GM23338 (cell line): ENCODE measurements around the gene LRRIQ4. TPM values are rescaled to one million over a fixed set of nuclear protein-coding genes. Genes with fewer than 3 reads are reported as not detected.

Source experiments
- ATAC-seq: fragments of 200-7000 bp; cut with Tn5 transposase; 3 replicates; pipeline ENCODE4 v1.9.1; 2020
- DNase-seq: peaks from one replicate; pipeline ENCODE4 v3.0.0-alpha.2; 2015; ENCODE audit warnings: low spot score
- H2AFZ ChIP-seq: fragments of 200-600 bp; sonication (generic); 2 replicates; pipeline ENCODE4 v1.8.0; 2016; ENCODE audit warnings: antibody characterized with exemption, mild to moderate bottlenecking, moderate library complexity
- H3F3A ChIP-seq: fragments of 200-600 bp; sonication (generic); replicated peaks from 2 replicates; pipeline ENCODE4 v1.8.0; 2017; ENCODE audit warnings: antibody characterized with exemption, mixed run types, low read depth
- H3K27ac ChIP-seq: fragments of 200-600 bp; sonication (generic); 2 replicates; pipeline ENCODE4 v1.6.1; 2016; ENCODE audit warnings: low read depth
- H3K27me3 ChIP-seq: fragments of 200-600 bp; sonication (generic); 2 replicates; pipeline ENCODE4 v1.8.0; 2016; ENCODE audit warnings: mild to moderate bottlenecking, mixed run types, moderate library complexity; ENCODE audit not compliant: insufficient read depth
- H3K36me3 ChIP-seq: fragments of 200-600 bp; sonication (generic); 2 replicates; pipeline ENCODE4 v1.8.0; 2016; ENCODE audit warnings: mild to moderate bottlenecking; ENCODE audit not compliant: insufficient read depth
- H3K4me1 ChIP-seq: fragments of 200-600 bp; sonication (generic); 2 replicates; pipeline ENCODE4 v1.8.0; 2016; ENCODE audit warnings: mild to moderate bottlenecking, moderate library complexity; ENCODE audit not compliant: insufficient read depth
- H3K4me2 ChIP-seq: fragments of 200-600 bp; sonication (generic); 2 replicates; pipeline ENCODE4 v1.7.1; 2017; ENCODE audit warnings: mixed run types
- H3K4me3 ChIP-seq: fragments of 200-600 bp; sonication (generic); 2 replicates; pipeline ENCODE4 v1.6.1; 2016; ENCODE audit warnings: mixed run types
- H3K79me2 ChIP-seq: fragments of 200-600 bp; sonication (generic); replicated peaks from 2 replicates; pipeline ENCODE4 v1.8.0; 2017; ENCODE audit warnings: mild to moderate bottlenecking; ENCODE audit not compliant: insufficient read depth
- H3K9me2 ChIP-seq: fragments of 200-600 bp; sonication (generic); 2 replicates; pipeline ENCODE4 v1.8.0; 2017; ENCODE audit not compliant: insufficient read depth
- H4K20me1 ChIP-seq: fragments of 200-600 bp; sonication (generic); replicated peaks from 2 replicates; pipeline ENCODE4 v1.8.0; 2017; ENCODE audit warnings: mild to moderate bottlenecking; ENCODE audit not compliant: insufficient read depth
- H3K27ac Mint-ChIP-seq: 2 replicates; pipeline ENCODE4 v1.8.0; 2020; ENCODE audit warnings: inconsistent platforms, mild to moderate bottlenecking, moderate library complexity, mixed read lengths
- H3K27me3 Mint-ChIP-seq: 3 replicates; pipeline ENCODE4 v1.8.0; 2022; ENCODE audit warnings: low read depth, mild to moderate bottlenecking, moderate library complexity, mixed read lengths, inconsistent platforms; ENCODE audit not compliant: insufficient read depth, poor library complexity
- H3K36me3 Mint-ChIP-seq: 3 replicates; pipeline ENCODE4 v1.8.0; 2021; ENCODE audit warnings: low read depth, mild to moderate bottlenecking, inconsistent platforms, moderate library complexity, mixed read lengths
- H3K4me1 Mint-ChIP-seq: 3 replicates; pipeline ENCODE4 v1.8.0; 2020; ENCODE audit warnings: mild to moderate bottlenecking, inconsistent platforms, mixed read lengths
- H3K4me3 Mint-ChIP-seq: 3 replicates; pipeline ENCODE4 v1.8.0; 2021; ENCODE audit warnings: moderate library complexity, mild to moderate bottlenecking, inconsistent platforms, mixed read lengths
- H3K9me3 Mint-ChIP-seq: 3 replicates; pipeline ENCODE4 v1.8.0; 2020; ENCODE audit warnings: moderate library complexity, mild to moderate bottlenecking, inconsistent platforms, mixed read lengths
- EZH2 ChIP-seq: fragments of 200-600 bp; sonication (generic); IDR thresholded peaks from one replicate; pipeline ENCODE4 v1.8.0; 2017; ENCODE audit warnings: antibody characterized with exemption, mild to moderate bottlenecking, low read depth; ENCODE audit not compliant: unreplicated experiment
- EZH2phosphoT487 ChIP-seq: fragments of 200-600 bp; sonication (generic); IDR thresholded peaks from one replicate; pipeline ENCODE4 v1.8.1; 2018; ENCODE audit warnings: antibody characterized with exemption; ENCODE audit not compliant: unreplicated experiment
- JUNB ChIP-seq: IDR thresholded peaks from one replicate; pipeline ENCODE4 v1.6.1; 2016; ENCODE audit warnings: antibody characterized with exemption; ENCODE audit not compliant: unreplicated experiment
- NANOG ChIP-seq: IDR thresholded peaks from 2 replicates; pipeline ENCODE4 v1.6.1; 2016; ENCODE audit warnings: antibody characterized with exemption, borderline replicate concordance
- STAT1 ChIP-seq: IDR thresholded peaks from one replicate; pipeline ENCODE4 v1.6.1; 2016; ENCODE audit warnings: antibody characterized with exemption; ENCODE audit not compliant: unreplicated experiment
- ZNF114 ChIP-seq: fragments of 250-450 bp; sonication (Bioruptor Pico); IDR thresholded peaks from 2 replicates; pipeline ENCODE4 v1.5.0; 2020; ENCODE audit warnings: mild to moderate bottlenecking, moderate library complexity
- ZNF331 ChIP-seq: fragments of 250-450 bp; sonication (Bioruptor Pico); IDR thresholded peaks from 2 replicates; pipeline ENCODE4 v1.5.0; 2020; ENCODE audit warnings: low read depth, mild to moderate bottlenecking, moderate library complexity
- polyA plus RNA-seq: library from polyadenylated mRNA; unstranded; fragments of >200 nt; fragmentation: Nextera tagmentation; extraction: Ambion mirVana; gene quantifications from 2 replicates; pipeline ENCODE4 v1.2.1, GENCODE V29; 2016
- total RNA-seq: library from RNA; depleted of rRNA; stranded (reverse); fragments of >200 nt; shearing (Covaris generic); gene quantifications from 2 replicates; pipeline ENCODE4 v1.2.3, GENCODE V29; 2014
- TF ChIP-seq, protein P1 (sequence below), 2 experiments: fragments of 200-600 bp in 1 of 2; sonication (generic) in 1 of 2; conservative IDR thresholded peaks; 2 replicates each; pipeline versions ENCODE4 v1.5.1 to v1.6.1; 2016 to 2017; ENCODE audit warnings: antibody characterized with exemption in 2 of 2, low read depth in 2 of 2, mild to moderate bottlenecking in 2 of 2, moderate library complexity in 1 of 2
- TF ChIP-seq, protein P2 (sequence below): IDR thresholded peaks from 2 replicates; pipeline ENCODE4 v1.6.1; 2016; ENCODE audit warnings: antibody characterized with exemption
- TF ChIP-seq, protein P3 (sequence below): IDR thresholded peaks from one replicate; pipeline ENCODE4 v1.6.1; 2018; ENCODE audit warnings: antibody characterized with exemption; ENCODE audit not compliant: unreplicated experiment

Gene LRRIQ4
- total and polyA plus RNA-seq, 2 experiments from 2014 or later, result 0.29 TPM; not detected in 1

DNA sequence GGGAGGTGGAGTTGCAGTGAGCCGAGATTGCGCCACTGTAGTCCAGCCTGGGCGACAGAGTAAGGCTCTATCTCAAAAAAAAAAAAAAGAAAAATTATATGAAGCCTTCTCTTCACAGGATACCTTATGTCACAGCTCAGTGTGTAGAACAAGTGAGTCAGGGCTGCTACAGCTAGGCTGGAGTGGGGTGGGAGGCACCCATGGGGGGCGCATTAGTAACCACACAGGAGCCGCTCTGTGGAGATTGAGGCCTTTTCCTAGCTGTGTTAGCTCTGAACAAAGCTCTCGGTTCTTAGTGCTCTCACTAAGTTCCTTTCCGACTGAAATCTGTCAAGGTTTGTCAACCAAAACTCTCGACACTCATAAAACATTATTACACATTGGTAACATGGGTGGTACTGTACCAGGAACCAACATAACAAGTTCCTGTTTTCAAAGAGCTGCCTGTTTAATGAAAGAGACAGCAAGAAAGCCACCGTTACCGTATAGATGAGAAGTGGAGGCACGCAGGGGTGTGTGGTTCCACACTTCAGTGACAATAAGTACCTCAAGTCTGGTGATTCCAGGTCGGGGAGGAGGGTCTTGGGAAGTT, 52.6 kb downstream of the LRRIQ4 start:
- Histone ChIP-seq H3K36me3 (no peaks in the 10 kb centered on the region), H3K79me2 (no peaks in the 10 kb centered on the region), H3K4me1 (peaks cover 18% of the 10 kb centered on the region), H2AFZ (peak overlapping the region; percentile 33), H3K4me3 (no peak overlapping the region), H3K4me2 (no peak overlapping the region), H3K27ac (no peak overlapping the region), H3K27me3 (no peaks in the 10 kb centered on the region), H3F3A (no peaks in the 10 kb centered on the region), H3K9me2 (no peaks in the 10 kb centered on the region), H4K20me1 (no peaks in the 10 kb centered on the region)
- Mint-ChIP-seq H3K9me3 (no peaks in the 10 kb centered on the region), H3K36me3 (no peaks in the 10 kb centered on the region), H3K4me1 (peaks cover 21% of the 10 kb centered on the region), H3K27me3 (peaks cover 8% of the 10 kb centered on the region), H3K4me3 (no peak overlapping the region), H3K27ac (no peak overlapping the region)
- ATAC-seq (no peak), DNase-seq (no peak)
- TF ChIP-seq NANOG (no peak), JUNB (no peak), ZNF114 (CRISPR knock-in tag) (no peak), EZH2phosphoT487 (no peak), ZNF331 (no peak)
- TF ChIP-seq, protein P1, sequence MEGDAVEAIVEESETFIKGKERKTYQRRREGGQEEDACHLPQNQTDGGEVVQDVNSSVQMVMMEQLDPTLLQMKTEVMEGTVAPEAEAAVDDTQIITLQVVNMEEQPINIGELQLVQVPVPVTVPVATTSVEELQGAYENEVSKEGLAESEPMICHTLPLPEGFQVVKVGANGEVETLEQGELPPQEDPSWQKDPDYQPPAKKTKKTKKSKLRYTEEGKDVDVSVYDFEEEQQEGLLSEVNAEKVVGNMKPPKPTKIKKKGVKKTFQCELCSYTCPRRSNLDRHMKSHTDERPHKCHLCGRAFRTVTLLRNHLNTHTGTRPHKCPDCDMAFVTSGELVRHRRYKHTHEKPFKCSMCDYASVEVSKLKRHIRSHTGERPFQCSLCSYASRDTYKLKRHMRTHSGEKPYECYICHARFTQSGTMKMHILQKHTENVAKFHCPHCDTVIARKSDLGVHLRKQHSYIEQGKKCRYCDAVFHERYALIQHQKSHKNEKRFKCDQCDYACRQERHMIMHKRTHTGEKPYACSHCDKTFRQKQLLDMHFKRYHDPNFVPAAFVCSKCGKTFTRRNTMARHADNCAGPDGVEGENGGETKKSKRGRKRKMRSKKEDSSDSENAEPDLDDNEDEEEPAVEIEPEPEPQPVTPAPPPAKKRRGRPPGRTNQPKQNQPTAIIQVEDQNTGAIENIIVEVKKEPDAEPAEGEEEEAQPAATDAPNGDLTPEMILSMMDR (conservative IDR thresholded peaks at IDR 0.05; ENCODE audit: low read depth in 2 of 2), result no peak

DNA sequence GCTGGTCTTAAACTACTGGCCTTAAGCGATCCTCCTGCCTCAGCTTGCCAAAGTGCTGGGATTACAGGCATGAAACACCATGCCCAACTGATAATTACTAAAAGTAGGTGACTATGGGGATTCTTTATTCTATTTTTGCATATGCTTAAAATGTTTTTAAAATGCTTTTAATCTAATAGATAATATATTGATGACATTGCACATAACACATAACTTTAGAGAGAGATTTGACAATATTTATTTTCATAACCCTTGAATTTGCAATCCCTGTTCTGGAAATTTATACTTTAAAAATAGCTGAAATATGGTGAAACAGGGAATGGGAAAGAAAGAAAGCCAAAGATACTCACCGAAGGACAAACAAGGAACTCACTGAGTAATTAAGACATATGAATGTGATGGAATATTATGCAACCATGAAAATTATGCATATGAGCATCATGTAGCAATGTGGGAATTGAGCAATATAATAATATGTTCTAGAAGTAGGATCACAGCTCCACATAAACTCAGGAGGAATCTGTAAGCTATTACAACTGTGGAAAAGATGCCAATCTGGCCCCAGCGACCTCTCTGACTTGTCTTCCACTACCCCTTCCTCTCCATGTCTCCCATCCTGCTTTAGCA, 55.0 kb downstream of the LRRIQ4 start:
- Mint-ChIP-seq H3K4me3 (no peak overlapping the region), H3K27ac (no peak overlapping the region), H3K27me3 (peaks cover 10% of the 10 kb centered on the region), H3K4me1 (peaks cover 17% of the 10 kb centered on the region), H3K36me3 (no peaks in the 10 kb centered on the region), H3K9me3 (no peaks in the 10 kb centered on the region)
- no peak for ATAC-seq
- no peak for DNase-seq
- Histone ChIP-seq H3F3A (no peaks in the 10 kb centered on the region), H3K27ac (no peak overlapping the region), H3K36me3 (no peaks in the 10 kb centered on the region), H3K4me2 (no peak overlapping the region), H3K27me3 (no peaks in the 10 kb centered on the region), H3K79me2 (no peaks in the 10 kb centered on the region), H2AFZ (no peak overlapping the region), H4K20me1 (no peaks in the 10 kb centered on the region), H3K4me1 (peaks cover 14% of the 10 kb centered on the region), H3K9me2 (no peaks in the 10 kb centered on the region), H3K4me3 (no peak overlapping the region)
- TF ChIP-seq STAT1, result no peak
- TF ChIP-seq, protein P2, sequence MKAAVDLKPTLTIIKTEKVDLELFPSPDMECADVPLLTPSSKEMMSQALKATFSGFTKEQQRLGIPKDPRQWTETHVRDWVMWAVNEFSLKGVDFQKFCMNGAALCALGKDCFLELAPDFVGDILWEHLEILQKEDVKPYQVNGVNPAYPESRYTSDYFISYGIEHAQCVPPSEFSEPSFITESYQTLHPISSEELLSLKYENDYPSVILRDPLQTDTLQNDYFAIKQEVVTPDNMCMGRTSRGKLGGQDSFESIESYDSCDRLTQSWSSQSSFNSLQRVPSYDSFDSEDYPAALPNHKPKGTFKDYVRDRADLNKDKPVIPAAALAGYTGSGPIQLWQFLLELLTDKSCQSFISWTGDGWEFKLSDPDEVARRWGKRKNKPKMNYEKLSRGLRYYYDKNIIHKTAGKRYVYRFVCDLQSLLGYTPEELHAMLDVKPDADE, result no peak
- TF ChIP-seq, protein P3, sequence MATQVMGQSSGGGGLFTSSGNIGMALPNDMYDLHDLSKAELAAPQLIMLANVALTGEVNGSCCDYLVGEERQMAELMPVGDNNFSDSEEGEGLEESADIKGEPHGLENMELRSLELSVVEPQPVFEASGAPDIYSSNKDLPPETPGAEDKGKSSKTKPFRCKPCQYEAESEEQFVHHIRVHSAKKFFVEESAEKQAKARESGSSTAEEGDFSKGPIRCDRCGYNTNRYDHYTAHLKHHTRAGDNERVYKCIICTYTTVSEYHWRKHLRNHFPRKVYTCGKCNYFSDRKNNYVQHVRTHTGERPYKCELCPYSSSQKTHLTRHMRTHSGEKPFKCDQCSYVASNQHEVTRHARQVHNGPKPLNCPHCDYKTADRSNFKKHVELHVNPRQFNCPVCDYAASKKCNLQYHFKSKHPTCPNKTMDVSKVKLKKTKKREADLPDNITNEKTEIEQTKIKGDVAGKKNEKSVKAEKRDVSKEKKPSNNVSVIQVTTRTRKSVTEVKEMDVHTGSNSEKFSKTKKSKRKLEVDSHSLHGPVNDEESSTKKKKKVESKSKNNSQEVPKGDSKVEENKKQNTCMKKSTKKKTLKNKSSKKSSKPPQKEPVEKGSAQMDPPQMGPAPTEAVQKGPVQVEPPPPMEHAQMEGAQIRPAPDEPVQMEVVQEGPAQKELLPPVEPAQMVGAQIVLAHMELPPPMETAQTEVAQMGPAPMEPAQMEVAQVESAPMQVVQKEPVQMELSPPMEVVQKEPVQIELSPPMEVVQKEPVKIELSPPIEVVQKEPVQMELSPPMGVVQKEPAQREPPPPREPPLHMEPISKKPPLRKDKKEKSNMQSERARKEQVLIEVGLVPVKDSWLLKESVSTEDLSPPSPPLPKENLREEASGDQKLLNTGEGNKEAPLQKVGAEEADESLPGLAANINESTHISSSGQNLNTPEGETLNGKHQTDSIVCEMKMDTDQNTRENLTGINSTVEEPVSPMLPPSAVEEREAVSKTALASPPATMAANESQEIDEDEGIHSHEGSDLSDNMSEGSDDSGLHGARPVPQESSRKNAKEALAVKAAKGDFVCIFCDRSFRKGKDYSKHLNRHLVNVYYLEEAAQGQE, result no peak
- no peak for TF ChIP-seq EZH2phosphoT487
- TF ChIP-seq, protein P1 (conservative IDR thresholded peaks at IDR 0.05; ENCODE audit: low read depth in 2 of 2), result no peak
- TF ChIP-seq ZNF331, result no peak
- TF ChIP-seq JUNB, result no peak
- no peak for TF ChIP-seq EZH2
